HFFc6 (cell line): ENCODE measurements around the gene MAGI1. TPM values are rescaled to one million over a fixed set of nuclear protein-coding genes. Genes with fewer than 3 reads are reported as not detected.

ENCODE experiments used
- DNase-seq: peaks from one replicate; pipeline ENCODE4 v3.0.0-alpha.2; 2018
- H3K27ac Mint-ChIP-seq: 2 replicates; pipeline ENCODE4 v1.8.0; 2020; ENCODE audit warnings: mild to moderate bottlenecking, mixed read lengths
- H3K27me3 Mint-ChIP-seq: 2 replicates; pipeline ENCODE4 v1.8.0; 2021; ENCODE audit warnings: mild to moderate bottlenecking, moderate library complexity, mixed read lengths; ENCODE audit not compliant: insufficient read depth
- H3K36me3 Mint-ChIP-seq: 2 replicates; pipeline ENCODE4 v1.8.0; 2021; ENCODE audit warnings: low read depth, mixed read lengths
- H3K4me1 Mint-ChIP-seq: 2 replicates; pipeline ENCODE4 v1.8.0; 2020; ENCODE audit warnings: low read depth, mixed read lengths
- H3K4me3 Mint-ChIP-seq: 2 replicates; pipeline ENCODE4 v1.8.0; 2020; ENCODE audit warnings: mild to moderate bottlenecking, moderate library complexity, mixed read lengths
- H3K9me3 Mint-ChIP-seq: 2 replicates; pipeline ENCODE4 v1.8.0; 2020; ENCODE audit warnings: mild to moderate bottlenecking, mixed read lengths
- total RNA-seq, 6 experiments: library from RNA; stranded (reverse); fragmentation: NEBNext Ultra II Directional; extraction: Animal tissue kit (Norgen Biotek cat#: 25700); gene quantifications; 2 replicates in 1 of 6; 3 replicates in 5 of 6; pipeline ENCODE4 v1.2.3, GENCODE V29; 2021
- TF ChIP-seq, protein P1 (sequence below): fragments of 200-600 bp; sonication (generic); IDR thresholded peaks from 2 replicates; pipeline ENCODE4 v1.5.0; 2021; ENCODE audit warnings: antibody characterized with exemption, mild to moderate bottlenecking

The MAGI1 gene
- total RNA-seq, 6 experiments from 2014 or later = 21.1 to 30.5 (median 22.4) TPM

DNA sequence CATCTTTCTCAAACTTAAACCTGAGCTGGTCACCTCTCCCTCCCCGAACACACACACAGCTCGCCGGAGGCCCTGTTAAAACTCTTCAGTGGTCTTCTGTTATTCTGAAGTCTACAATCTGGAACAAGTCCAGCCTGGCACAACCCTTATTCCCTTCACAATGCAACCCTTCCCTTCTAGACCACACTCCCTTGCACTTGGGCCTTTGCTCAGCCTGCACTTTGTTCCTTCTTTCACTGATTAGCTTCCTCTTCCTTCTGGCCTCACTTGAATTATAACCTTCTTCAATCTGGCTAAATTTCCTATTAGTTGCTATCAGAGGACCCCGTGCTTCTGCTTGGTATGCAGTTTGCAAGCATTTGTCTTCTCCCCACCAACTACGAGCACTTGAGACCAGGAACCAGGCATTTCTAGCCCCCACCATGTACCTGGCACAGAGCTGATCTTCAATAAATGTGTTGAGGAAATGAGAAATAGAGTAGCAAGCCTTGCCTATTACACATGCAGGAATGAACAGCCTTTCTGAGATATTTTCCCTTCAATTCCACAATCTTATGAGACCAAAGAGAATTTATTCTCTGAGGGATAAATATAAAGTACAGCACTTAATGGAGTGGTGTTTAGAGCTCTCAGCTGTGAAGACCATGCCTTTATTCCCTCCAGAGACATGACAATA is 687.8 kb downstream of the MAGI1 start:
- TF ChIP-seq, protein P1, sequence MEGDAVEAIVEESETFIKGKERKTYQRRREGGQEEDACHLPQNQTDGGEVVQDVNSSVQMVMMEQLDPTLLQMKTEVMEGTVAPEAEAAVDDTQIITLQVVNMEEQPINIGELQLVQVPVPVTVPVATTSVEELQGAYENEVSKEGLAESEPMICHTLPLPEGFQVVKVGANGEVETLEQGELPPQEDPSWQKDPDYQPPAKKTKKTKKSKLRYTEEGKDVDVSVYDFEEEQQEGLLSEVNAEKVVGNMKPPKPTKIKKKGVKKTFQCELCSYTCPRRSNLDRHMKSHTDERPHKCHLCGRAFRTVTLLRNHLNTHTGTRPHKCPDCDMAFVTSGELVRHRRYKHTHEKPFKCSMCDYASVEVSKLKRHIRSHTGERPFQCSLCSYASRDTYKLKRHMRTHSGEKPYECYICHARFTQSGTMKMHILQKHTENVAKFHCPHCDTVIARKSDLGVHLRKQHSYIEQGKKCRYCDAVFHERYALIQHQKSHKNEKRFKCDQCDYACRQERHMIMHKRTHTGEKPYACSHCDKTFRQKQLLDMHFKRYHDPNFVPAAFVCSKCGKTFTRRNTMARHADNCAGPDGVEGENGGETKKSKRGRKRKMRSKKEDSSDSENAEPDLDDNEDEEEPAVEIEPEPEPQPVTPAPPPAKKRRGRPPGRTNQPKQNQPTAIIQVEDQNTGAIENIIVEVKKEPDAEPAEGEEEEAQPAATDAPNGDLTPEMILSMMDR = no peak
- Mint-ChIP-seq H3K36me3 (no peaks in the 10 kb centered on the region), H3K9me3 (no peaks in the 10 kb centered on the region), H3K27me3 (peaks cover 2% of the 10 kb centered on the region; the same call in 1 of the 2 replicates), H3K4me1 (peaks cover 24% of the 10 kb centered on the region), H3K27ac (no peak overlapping the region), H3K4me3 (no peak overlapping the region)
- no peak for DNase-seq

DNA sequence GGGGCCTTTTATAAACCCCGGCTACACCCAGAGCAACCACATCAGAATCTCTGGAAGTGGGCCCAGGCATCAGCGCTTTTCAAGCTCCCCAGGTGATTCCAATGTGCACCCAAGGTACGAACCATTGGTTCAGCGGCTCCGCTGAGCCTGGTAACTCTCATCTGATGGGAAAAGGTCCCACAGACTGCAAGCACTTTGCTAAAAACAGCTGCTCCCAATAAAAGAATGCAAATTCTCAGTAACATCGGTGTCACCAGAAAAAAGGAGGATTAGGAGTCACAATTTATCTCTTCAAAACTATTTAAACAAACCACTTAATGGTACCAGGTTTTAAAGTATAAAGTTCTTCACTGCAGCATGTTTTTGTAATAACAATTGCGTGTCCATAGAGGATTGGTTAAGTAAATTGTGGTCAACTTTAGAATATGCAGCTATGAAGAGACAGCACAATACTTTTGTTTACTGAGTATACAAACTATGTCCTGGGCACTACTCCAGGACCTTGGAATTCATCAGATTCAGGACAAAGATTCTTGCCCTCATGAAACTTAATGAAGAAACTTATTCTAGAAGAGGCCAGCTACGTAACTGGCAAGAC is 690.2 kb downstream of the MAGI1 start:
- no peaks in the 10 kb centered on the region for H3K9me3 Mint-ChIP-seq
- DNase-seq = peak; percentile 84
- H3K4me3 Mint-ChIP-seq = no peak overlapping the region
- TF ChIP-seq, protein P1 = no peak
- peaks cover 6% of the 10 kb centered on the region for H3K27me3 Mint-ChIP-seq
- peaks cover 21% of the 10 kb centered on the region for H3K4me1 Mint-ChIP-seq
- H3K27ac Mint-ChIP-seq = no peak overlapping the region
- H3K36me3 Mint-ChIP-seq = no peaks in the 10 kb centered on the region

DNA sequence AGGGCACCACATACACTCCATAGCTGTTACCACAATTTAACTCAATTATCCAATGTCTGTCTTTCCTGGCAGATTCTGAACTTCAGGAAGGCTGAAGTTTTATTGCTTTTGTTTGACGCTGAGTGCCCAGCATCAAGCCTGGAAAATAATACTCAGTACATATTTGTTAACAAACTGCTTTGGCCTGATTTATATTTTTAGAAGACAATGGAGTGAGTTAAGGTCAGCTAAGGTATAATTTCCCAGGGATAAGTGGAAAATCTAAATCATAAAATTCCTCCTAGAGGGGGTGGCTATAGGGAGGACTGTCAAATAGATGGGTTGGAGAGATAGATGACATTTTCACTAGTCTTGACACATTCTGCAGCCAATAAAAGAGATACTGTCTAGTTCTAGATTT is 691.6 kb downstream of the MAGI1 start:
- H3K9me3 Mint-ChIP-seq = no peaks in the 10 kb centered on the region
- peaks cover 15% of the 10 kb centered on the region for H3K4me1 Mint-ChIP-seq
- H3K36me3 Mint-ChIP-seq = no peaks in the 10 kb centered on the region
- H3K4me3 Mint-ChIP-seq = no peak overlapping the region
- H3K27ac Mint-ChIP-seq = no peak overlapping the region
- DNase-seq = no peak
- H3K27me3 Mint-ChIP-seq = peaks cover 9% of the 10 kb centered on the region
- TF ChIP-seq, protein P1 = no peak

DNA sequence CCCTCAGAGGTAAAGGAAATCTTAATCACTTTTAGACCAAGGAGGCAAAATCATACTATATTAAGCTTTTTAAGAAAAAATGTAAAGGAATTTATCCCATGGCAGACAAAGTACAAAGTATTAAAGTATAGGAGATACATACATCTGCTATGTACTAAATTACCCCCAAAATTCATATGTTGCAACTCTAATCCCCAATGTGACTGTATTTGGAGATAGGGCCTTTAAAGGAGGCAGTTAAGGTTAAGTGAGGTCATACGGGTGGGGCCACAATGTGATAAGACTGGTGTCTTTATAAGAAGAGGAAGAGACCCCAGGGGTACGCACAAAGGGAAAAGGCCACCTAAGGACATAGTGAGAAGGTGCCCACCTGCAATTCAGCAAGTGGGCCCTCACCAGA is 693.9 kb downstream of the MAGI1 start:
- TF ChIP-seq, protein P1 = no peak
- Mint-ChIP-seq H3K27me3 (peaks cover 8% of the 10 kb centered on the region), H3K9me3 (no peaks in the 10 kb centered on the region), H3K27ac (no peak overlapping the region), H3K4me3 (no peak overlapping the region), H3K4me1 (peaks cover 15% of the 10 kb centered on the region), H3K36me3 (no peaks in the 10 kb centered on the region)
- no peak for DNase-seq

DNA sequence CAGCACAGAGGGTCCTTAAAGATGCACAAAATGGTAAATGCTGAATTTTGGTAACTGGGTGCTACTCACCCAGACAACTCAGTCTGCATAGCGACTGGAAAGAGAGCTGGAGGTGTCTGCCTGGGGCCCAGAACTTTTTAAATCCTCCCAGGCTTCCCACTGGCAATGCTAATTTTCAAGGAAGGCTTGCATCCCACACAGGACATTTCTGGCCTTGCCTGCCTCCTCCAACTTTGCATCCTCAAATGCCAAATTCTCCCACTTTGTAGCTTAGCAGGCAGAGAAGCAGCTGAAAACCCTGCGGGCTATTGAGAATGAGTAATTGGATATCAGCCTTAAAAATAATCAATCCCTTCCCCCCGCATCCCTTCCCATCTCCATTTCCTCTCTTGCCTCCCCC is 694.3 kb downstream of the MAGI1 start:
- H3K4me1 Mint-ChIP-seq = peaks cover 15% of the 10 kb centered on the region
- no peak overlapping the region for H3K4me3 Mint-ChIP-seq
- no peaks in the 10 kb centered on the region for H3K9me3 Mint-ChIP-seq
- H3K36me3 Mint-ChIP-seq = no peaks in the 10 kb centered on the region
- DNase-seq = no peak
- H3K27me3 Mint-ChIP-seq = peaks cover 8% of the 10 kb centered on the region
- TF ChIP-seq, protein P1 = no peak
- H3K27ac Mint-ChIP-seq = no peak overlapping the region
